Measurements from ENCODE around the gene SDK1.

DNA sequence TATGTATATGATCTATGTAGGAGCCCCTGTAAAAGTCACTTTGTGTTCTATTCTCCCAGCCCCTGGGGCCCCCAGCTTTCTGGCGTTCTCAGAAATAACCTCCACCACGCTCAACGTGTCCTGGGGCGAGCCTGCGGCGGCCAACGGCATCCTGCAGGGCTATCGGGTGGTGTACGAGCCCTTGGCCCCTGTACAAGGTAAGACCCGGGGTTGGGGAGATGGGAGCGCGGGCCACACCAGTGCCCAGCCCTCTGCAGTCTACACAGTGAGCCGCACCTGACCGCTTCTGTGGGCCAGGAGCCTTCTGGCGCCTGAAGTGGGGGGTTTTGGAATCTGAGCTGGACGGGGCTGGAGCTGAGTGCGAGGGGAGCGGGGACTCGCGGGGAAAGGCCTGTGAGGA, 908.9 kb downstream of the SDK1 start:
- TF ChIP-seq, protein P1, sequence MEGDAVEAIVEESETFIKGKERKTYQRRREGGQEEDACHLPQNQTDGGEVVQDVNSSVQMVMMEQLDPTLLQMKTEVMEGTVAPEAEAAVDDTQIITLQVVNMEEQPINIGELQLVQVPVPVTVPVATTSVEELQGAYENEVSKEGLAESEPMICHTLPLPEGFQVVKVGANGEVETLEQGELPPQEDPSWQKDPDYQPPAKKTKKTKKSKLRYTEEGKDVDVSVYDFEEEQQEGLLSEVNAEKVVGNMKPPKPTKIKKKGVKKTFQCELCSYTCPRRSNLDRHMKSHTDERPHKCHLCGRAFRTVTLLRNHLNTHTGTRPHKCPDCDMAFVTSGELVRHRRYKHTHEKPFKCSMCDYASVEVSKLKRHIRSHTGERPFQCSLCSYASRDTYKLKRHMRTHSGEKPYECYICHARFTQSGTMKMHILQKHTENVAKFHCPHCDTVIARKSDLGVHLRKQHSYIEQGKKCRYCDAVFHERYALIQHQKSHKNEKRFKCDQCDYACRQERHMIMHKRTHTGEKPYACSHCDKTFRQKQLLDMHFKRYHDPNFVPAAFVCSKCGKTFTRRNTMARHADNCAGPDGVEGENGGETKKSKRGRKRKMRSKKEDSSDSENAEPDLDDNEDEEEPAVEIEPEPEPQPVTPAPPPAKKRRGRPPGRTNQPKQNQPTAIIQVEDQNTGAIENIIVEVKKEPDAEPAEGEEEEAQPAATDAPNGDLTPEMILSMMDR (conservative IDR thresholded peaks at IDR 0.05; ENCODE audit: low read length) = no peak
- TF ChIP-seq EZH2phosphoT487 (IDR thresholded peaks at IDR 0.05; ENCODE audit: borderline replicate concordance, low read depth, low read length) = no peak

All from OCI-LY7 (cell line).